Neural progenitor cell (in vitro differentiated cells): ENCODE results near the gene BLVRA. TPM values are rescaled to one million over a fixed set of nuclear protein-coding genes. Genes with fewer than 3 reads are reported as not detected.

Source experiments
- DNase-seq: peaks from one replicate; pipeline ENCODE4 v3.0.0-alpha.2; 2016; ENCODE audit warnings: low spot score
- H2AFZ ChIP-seq: fragments of 200-600 bp; sonication (generic); replicated peaks from 2 replicates; pipeline ENCODE4 v1.6.1; 2016; ENCODE audit warnings: antibody characterized with exemption
- H3F3A ChIP-seq: fragments of 200-600 bp; sonication (generic); 2 replicates; pipeline ENCODE4 v1.6.1; 2016; ENCODE audit warnings: antibody characterized with exemption, low read depth
- H3K27ac ChIP-seq: fragments of 200-600 bp; sonication (generic); 2 replicates; pipeline ENCODE4 v1.5.1; 2016; ENCODE audit warnings: mild to moderate bottlenecking
- H3K27me3 ChIP-seq: fragments of 200-600 bp; sonication (generic); 2 replicates; pipeline ENCODE4 v1.6.1; 2016; ENCODE audit warnings: mild to moderate bottlenecking, moderate library complexity
- H3K36me3 ChIP-seq: fragments of 200-600 bp; sonication (generic); 2 replicates; pipeline ENCODE4 v1.5.1; 2016
- H3K4me1 ChIP-seq: fragments of 200-600 bp; sonication (generic); 2 replicates; pipeline ENCODE4 v1.6.1; 2016; ENCODE audit warnings: mixed run types
- H3K4me2 ChIP-seq: fragments of 200-600 bp; sonication (generic); 2 replicates; pipeline ENCODE4 v1.6.1; 2016
- H3K4me3 ChIP-seq: fragments of 200-600 bp; sonication (generic); 2 replicates; pipeline ENCODE4 v1.5.1; 2016
- H3K79me2 ChIP-seq: fragments of 200-600 bp; sonication (generic); 2 replicates; pipeline ENCODE4 v1.6.1; 2016; ENCODE audit warnings: low read depth
- H3K9ac ChIP-seq: fragments of 200-600 bp; sonication (generic); 2 replicates; pipeline ENCODE4 v1.6.1; 2016
- H3K9me3 ChIP-seq: fragments of 200-600 bp; sonication (generic); 2 replicates; pipeline ENCODE4 v1.5.1; 2016; ENCODE audit warnings: low read depth
- H4K20me1 ChIP-seq: fragments of 200-600 bp; sonication (generic); 2 replicates; pipeline ENCODE4 v1.6.1; 2016; ENCODE audit warnings: low read depth
- H3K27ac Mint-ChIP-seq: 3 replicates; pipeline ENCODE4 v1.8.0; 2021; ENCODE audit warnings: mixed read lengths
- H3K27me3 Mint-ChIP-seq: 2 replicates; pipeline ENCODE4 v1.8.0; 2022; ENCODE audit warnings: low read depth, mild to moderate bottlenecking, inconsistent platforms, moderate library complexity, mixed read lengths; ENCODE audit not compliant: insufficient read depth
- H3K36me3 Mint-ChIP-seq: 3 replicates; pipeline ENCODE4 v1.8.0; 2021; ENCODE audit warnings: mixed read lengths
- H3K4me1 Mint-ChIP-seq: 3 replicates; pipeline ENCODE4 v1.8.0; 2021; ENCODE audit warnings: mixed read lengths
- H3K4me3 Mint-ChIP-seq: 3 replicates; pipeline ENCODE4 v1.8.0; 2021; ENCODE audit warnings: mild to moderate bottlenecking, moderate library complexity, mixed read lengths
- H3K9me3 Mint-ChIP-seq: 3 replicates; pipeline ENCODE4 v1.8.0; 2020; ENCODE audit warnings: mixed read lengths
- CTCF ChIP-seq: fragments of 200-600 bp; sonication (generic); IDR thresholded peaks from 2 replicates; pipeline ENCODE4 v1.5.1; 2017; ENCODE audit warnings: antibody characterized with exemption, mild to moderate bottlenecking
- EZH2 ChIP-seq: fragments of 200-600 bp; sonication (generic); IDR thresholded peaks from 2 replicates; pipeline ENCODE4 v1.6.1; 2017; ENCODE audit warnings: antibody characterized with exemption, mild to moderate bottlenecking, moderate library complexity
- EZH2phosphoT487 ChIP-seq: fragments of 200-600 bp; sonication (generic); IDR thresholded peaks from 2 replicates; pipeline ENCODE4 v1.6.1; 2017; ENCODE audit warnings: antibody characterized with exemption
- total RNA-seq: library from RNA; depleted of rRNA; stranded (reverse); fragments of >200 nt; gene quantifications from 2 replicates; pipeline ENCODE4 v1.2.3, GENCODE V29; 2015; ENCODE audit warnings: low replicate concordance

BLVRA gene
- total RNA-seq, 1 donor from 2014 or later, result 27.9 TPM

DNA sequence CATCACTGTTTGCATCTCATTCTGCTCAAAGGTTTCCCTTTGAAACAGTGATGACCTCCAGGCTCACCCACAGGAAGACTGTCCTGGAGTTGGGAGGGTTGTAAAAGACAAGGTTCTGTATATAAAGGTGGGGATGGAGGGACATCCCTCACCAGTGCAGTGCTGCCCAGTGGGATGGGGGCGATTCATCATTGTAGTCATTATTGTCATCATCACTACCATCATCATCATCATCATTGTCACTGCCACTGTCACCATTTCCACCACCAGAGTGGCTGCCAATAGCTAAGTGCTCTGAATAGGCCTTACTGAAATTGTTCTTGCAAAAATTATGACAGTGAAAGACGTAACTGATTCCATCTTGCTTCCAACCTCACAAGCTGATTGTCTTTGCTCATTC, 86.2 kb downstream of the BLVRA start:
- no peaks in the 10 kb centered on the region for H3K27me3 Mint-ChIP-seq
- no peak overlapping the region for H3K4me3 Mint-ChIP-seq
- Histone ChIP-seq H3K79me2 (no peaks in the 10 kb centered on the region), H4K20me1 (no peaks in the 10 kb centered on the region), H3F3A (no peaks in the 10 kb centered on the region), H3K27ac (no peak overlapping the region), H3K27me3 (no peaks in the 10 kb centered on the region), H3K9ac (no peak overlapping the region), H3K36me3 (no peaks in the 10 kb centered on the region), H2AFZ (no peak overlapping the region), H3K4me1 (no peaks in the 10 kb centered on the region), H3K9me3 (no peaks in the 10 kb centered on the region), H3K4me2 (no peak overlapping the region), H3K4me3 (no peak overlapping the region)
- H3K36me3 Mint-ChIP-seq, result no peaks in the 10 kb centered on the region
- H3K4me1 Mint-ChIP-seq, result no peaks in the 10 kb centered on the region
- no peaks in the 10 kb centered on the region for H3K9me3 Mint-ChIP-seq
- TF ChIP-seq CTCF, result no peak
- no peak for DNase-seq
- peak overlapping the region; percentile 46 for H3K27ac Mint-ChIP-seq

GRCh38 chr7:43847496-43847895, 89.0 kb downstream of the BLVRA start:
- no peak overlapping the region for H3K4me3 Mint-ChIP-seq
- Histone ChIP-seq H2AFZ (no peak overlapping the region), H3K4me2 (no peak overlapping the region), H3K27ac (no peak overlapping the region), H3F3A (no peaks in the 10 kb centered on the region), H3K9me3 (no peaks in the 10 kb centered on the region), H4K20me1 (no peaks in the 10 kb centered on the region), H3K27me3 (no peaks in the 10 kb centered on the region), H3K9ac (no peak overlapping the region), H3K4me3 (no peak overlapping the region), H3K36me3 (no peaks in the 10 kb centered on the region), H3K79me2 (no peaks in the 10 kb centered on the region), H3K4me1 (no peaks in the 10 kb centered on the region)
- H3K36me3 Mint-ChIP-seq, result no peaks in the 10 kb centered on the region
- no peak for DNase-seq
- H3K27ac Mint-ChIP-seq, result no peak overlapping the region
- no peaks in the 10 kb centered on the region for H3K27me3 Mint-ChIP-seq
- no peaks in the 10 kb centered on the region for H3K4me1 Mint-ChIP-seq
- no peaks in the 10 kb centered on the region for H3K9me3 Mint-ChIP-seq
- no peak for TF ChIP-seq CTCF
- no peak for TF ChIP-seq EZH2
- no peak for TF ChIP-seq EZH2phosphoT487

DNA sequence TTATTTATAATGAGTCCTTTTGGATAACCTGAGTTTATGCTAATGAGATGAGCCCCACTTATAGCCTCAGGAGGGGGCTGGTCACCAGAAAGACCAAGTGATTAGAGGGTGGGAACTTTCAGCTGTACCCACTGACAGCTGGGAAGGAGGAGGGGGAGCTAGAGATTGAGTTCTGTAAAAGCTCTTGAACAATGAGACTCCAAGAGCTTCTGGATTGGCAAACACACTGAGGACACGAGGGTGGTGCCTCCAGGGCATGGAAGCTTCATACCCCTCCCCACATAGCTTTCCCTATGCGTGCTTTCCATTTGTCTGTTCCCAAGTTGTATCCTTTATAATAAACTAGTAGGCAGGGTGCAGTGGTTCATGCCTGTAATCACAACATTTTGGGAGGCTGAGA, 90.6 kb downstream of the BLVRA start:
- no peaks in the 10 kb centered on the region for H3K27me3 Mint-ChIP-seq
- H3K79me2 ChIP-seq, result no peaks in the 10 kb centered on the region
- no peak overlapping the region for H3K4me3 ChIP-seq
- no peak overlapping the region for H3K4me3 Mint-ChIP-seq
- H3K9me3 Mint-ChIP-seq, result no peaks in the 10 kb centered on the region
- no peak overlapping the region for H3K27ac Mint-ChIP-seq
- H3K27me3 ChIP-seq, result no peaks in the 10 kb centered on the region
- no peaks in the 10 kb centered on the region for H3K36me3 Mint-ChIP-seq
- no peak overlapping the region for H3K9ac ChIP-seq
- H3K4me1 Mint-ChIP-seq, result no peaks in the 10 kb centered on the region
- H3K36me3 ChIP-seq, result no peaks in the 10 kb centered on the region
- no peak overlapping the region for H3K27ac ChIP-seq
- H3K4me1 ChIP-seq, result no peaks in the 10 kb centered on the region
- H3K9me3 ChIP-seq, result no peaks in the 10 kb centered on the region
- H3K4me2 ChIP-seq, result no peak overlapping the region
- H4K20me1 ChIP-seq, result no peaks in the 10 kb centered on the region
- DNase-seq, result no peak
- TF ChIP-seq CTCF, result no peak
- no peak for TF ChIP-seq EZH2phosphoT487
- no peak for TF ChIP-seq EZH2
- no peak overlapping the region for H2AFZ ChIP-seq
- no peaks in the 10 kb centered on the region for H3F3A ChIP-seq
